GM12873 (cell line): Measurements from ENCODE around the gene SNTG2.

Experiments used
- CTCF ChIP-seq: IDR thresholded peaks from 2 replicates; pipeline ENCODE4 v1.5.1; 2012; ENCODE audit warnings: low read depth, mild to moderate bottlenecking, moderate library complexity, low read length, control low read depth; ENCODE audit not compliant: insufficient read depth; ENCODE audit errors: missing control alignments

The SNTG2 gene

GRCh38 chr2:1377473-1377872 lies 426.8 kb downstream of the SNTG2 start:
- no peak for TF ChIP-seq CTCF

- no peak for TF ChIP-seq CTCF
Observed at GRCh38 chr2:1378456-1379150, 428.0 kb downstream of the SNTG2 start.

- no peak for TF ChIP-seq CTCF
Observed at GRCh38 chr2:1381644-1382043, 431.0 kb downstream of the SNTG2 start.

GRCh38 chr2:1393321-1393720 lies 442.7 kb downstream of the SNTG2 start:
- TF ChIP-seq CTCF, result no peak

GRCh38 chr2:1394709-1395408 lies 444.2 kb downstream of the SNTG2 start:
- no peak for TF ChIP-seq CTCF

GRCh38 chr2:1397350-1397749 lies 446.7 kb downstream of the SNTG2 start:
- TF ChIP-seq CTCF, result no peak

GRCh38 chr2:1398191-1398590 lies 447.5 kb downstream of the SNTG2 start:
- no peak for TF ChIP-seq CTCF
